Esophagus squamous epithelium (tissue), 5 donors: ENCODE data around the gene PRKN. TPM values are rescaled to one million over a fixed set of nuclear protein-coding genes. Genes with fewer than 3 reads are reported as not detected.

Experiments used
- DNase-seq: peaks from one replicate; lab custom pipeline; 2025; lab: John Stamatoyannopoulos, UW
- H3K27ac ChIP-seq, 4 donors: fragments of 200-600 bp; sonication (generic); one replicate each; pipeline ENCODE4 v1.5.1; 2016 to 2019; ENCODE audit warnings: mild to moderate bottlenecking in 1 of 4
- H3K27me3 ChIP-seq, 4 donors: fragments of 200-600 bp; sonication (generic); 1 replicate in 3 of 4; 2 replicates in 1 of 4; pipeline versions ENCODE4 v1.5.1 to v1.6.0; 2017 to 2021; ENCODE audit warnings: antibody characterized with exemption in 1 of 4
- H3K36me3 ChIP-seq, 3 donors: fragments of 200-600 bp; sonication (generic); one replicate each; pipeline ENCODE4 v1.5.1; 2016 to 2019
- H3K4me1 ChIP-seq, 3 donors: fragments of 200-600 bp; sonication (generic); one replicate each; pipeline ENCODE4 v1.5.1; 2017 to 2019
- H3K4me3 ChIP-seq, 4 donors: fragments of 200-600 bp; sonication (generic); 1 replicate in 3 of 4; 2 replicates in 1 of 4; pipeline ENCODE4 v1.5.1; 2016 to 2019; ENCODE audit warnings: mild to moderate bottlenecking in 2 of 4, moderate library complexity in 1 of 4
- H3K9me3 ChIP-seq, 3 donors: fragments of 200-600 bp; sonication (generic); one replicate each; pipeline ENCODE4 v1.5.1; 2016 to 2019
- POLR2A ChIP-seq, 4 donors: fragments of 450-650 bp; IDR thresholded peaks; one replicate each; pipeline ENCODE4 v1.6.1; 2017; ENCODE audit warnings: antibody characterized with exemption in 4 of 4, mild to moderate bottlenecking in 4 of 4, moderate library complexity in 3 of 4
- WGBS, 2 donors: methylation state at CpG; one replicate each; pipeline ENCODE4 v1.1.5; 2018; 5-methylcytosine and 5-hydroxymethylcytosine counted together
- intact Hi-C: fragments of 100-400 bp; cut with DNase I; formaldehyde crosslinking; loops from one replicate; pipeline ENCODE4 v1.15.0; 2022
- total RNA-seq, 4 donors: library from RNA; depleted of rRNA; stranded (reverse); fragments of >200 nt; gene quantifications; one replicate each; pipeline ENCODE4 v1.1.0, GENCODE V29; 2016
- TF ChIP-seq, protein P1 (sequence below), 6 experiments: fragments of 450-650 bp in 4 of 6; fragments of 200-600 bp in 2 of 6; sonication (generic) in 2 of 6; IDR thresholded peaks; one replicate each; pipeline ENCODE4 v1.5.1; 2016 to 2019; ENCODE audit warnings: antibody characterized with exemption in 6 of 6, mild to moderate bottlenecking in 4 of 6, moderate library complexity in 4 of 6
- donor health status: DM: yes; HTN: yes; CAD: no.

Gene PRKN
- total RNA-seq, 4 donors from 2014 or later, result 0.70 to 5.5 (median 2.2) TPM

- Histone ChIP-seq H3K27ac (no peak overlapping the region), H3K4me1 (no peaks in the 10 kb centered on the region), H3K9me3 (no peaks in the 10 kb centered on the region), H3K36me3 (no peaks in the 10 kb centered on the region), H3K27me3 (no peaks in the 10 kb centered on the region), H3K4me3 (no peak overlapping the region)
- intact Hi-C loops, result no loop called here
- WGBS, 2 donors, result 81 to 85% methylated on average over 7 of the region's 7 CpGs
- TF ChIP-seq, protein P1, sequence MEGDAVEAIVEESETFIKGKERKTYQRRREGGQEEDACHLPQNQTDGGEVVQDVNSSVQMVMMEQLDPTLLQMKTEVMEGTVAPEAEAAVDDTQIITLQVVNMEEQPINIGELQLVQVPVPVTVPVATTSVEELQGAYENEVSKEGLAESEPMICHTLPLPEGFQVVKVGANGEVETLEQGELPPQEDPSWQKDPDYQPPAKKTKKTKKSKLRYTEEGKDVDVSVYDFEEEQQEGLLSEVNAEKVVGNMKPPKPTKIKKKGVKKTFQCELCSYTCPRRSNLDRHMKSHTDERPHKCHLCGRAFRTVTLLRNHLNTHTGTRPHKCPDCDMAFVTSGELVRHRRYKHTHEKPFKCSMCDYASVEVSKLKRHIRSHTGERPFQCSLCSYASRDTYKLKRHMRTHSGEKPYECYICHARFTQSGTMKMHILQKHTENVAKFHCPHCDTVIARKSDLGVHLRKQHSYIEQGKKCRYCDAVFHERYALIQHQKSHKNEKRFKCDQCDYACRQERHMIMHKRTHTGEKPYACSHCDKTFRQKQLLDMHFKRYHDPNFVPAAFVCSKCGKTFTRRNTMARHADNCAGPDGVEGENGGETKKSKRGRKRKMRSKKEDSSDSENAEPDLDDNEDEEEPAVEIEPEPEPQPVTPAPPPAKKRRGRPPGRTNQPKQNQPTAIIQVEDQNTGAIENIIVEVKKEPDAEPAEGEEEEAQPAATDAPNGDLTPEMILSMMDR (IDR thresholded peaks at IDR 0.05), result no peak
- TF ChIP-seq POLR2A (IDR thresholded peaks at IDR 0.05), result no peak
- no peak for DNase-seq
These were observed 200.6 kb downstream of the PRKN start for GRCh38 chr6:162526960-162527359.

DNA sequence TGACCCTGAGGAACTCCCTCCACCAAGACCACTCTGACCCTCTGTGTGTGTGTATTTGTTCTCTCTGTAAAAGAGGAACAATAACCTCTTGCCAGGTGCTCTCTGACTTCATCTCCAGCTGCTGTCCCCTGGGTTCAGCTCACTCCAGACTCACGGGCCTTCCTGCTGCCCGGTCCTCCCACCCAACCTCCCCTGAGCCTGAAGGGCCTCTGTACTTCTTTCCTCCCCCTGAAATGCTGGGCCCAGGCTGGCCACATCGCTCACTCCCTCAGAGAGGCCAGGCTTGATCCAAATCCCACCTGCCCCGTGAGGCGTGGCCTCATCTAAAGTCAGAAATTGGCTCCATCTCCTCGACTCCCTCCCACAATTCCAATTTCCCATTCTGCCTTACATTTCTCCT lies 202.4 kb downstream of the PRKN start:
- WGBS, 2 donors, result 84 to 92% methylated on average over 6 of the region's 6 CpGs
- TF ChIP-seq POLR2A (IDR thresholded peaks at IDR 0.05), result no peak
- TF ChIP-seq, protein P1 (IDR thresholded peaks at IDR 0.05), result no peak

GRCh38 chr6:162512744-162513143 lies 214.8 kb downstream of the PRKN start:
- intact Hi-C loops, result no loop called here
- WGBS, 2 donors, result 49 to 73% methylated on average over 4 of the region's 4 CpGs
- Histone ChIP-seq H3K27ac (no peak overlapping the region), H3K4me1 (no peaks in the 10 kb centered on the region), H3K4me3 (no peak overlapping the region), H3K27me3 (no peaks in the 10 kb centered on the region), H3K36me3 (no peaks in the 10 kb centered on the region), H3K9me3 (no peaks in the 10 kb centered on the region)
- TF ChIP-seq, protein P1 (IDR thresholded peaks at IDR 0.05), result no peak
- no peak for TF ChIP-seq POLR2A (IDR thresholded peaks at IDR 0.05)
- DNase-seq, result no peak

More for the DNA sequence above, 202.4 kb downstream of the PRKN start:
- H3K4me1 ChIP-seq, result no peaks in the 10 kb centered on the region
- H3K4me3 ChIP-seq, result no peak overlapping the region
- no peaks in the 10 kb centered on the region for H3K27me3 ChIP-seq
- H3K27ac ChIP-seq, result no peak overlapping the region
- intact Hi-C loops, result no loop called here
- DNase-seq, result no peak
- no peaks in the 10 kb centered on the region for H3K36me3 ChIP-seq
- H3K9me3 ChIP-seq, result no peaks in the 10 kb centered on the region

DNA sequence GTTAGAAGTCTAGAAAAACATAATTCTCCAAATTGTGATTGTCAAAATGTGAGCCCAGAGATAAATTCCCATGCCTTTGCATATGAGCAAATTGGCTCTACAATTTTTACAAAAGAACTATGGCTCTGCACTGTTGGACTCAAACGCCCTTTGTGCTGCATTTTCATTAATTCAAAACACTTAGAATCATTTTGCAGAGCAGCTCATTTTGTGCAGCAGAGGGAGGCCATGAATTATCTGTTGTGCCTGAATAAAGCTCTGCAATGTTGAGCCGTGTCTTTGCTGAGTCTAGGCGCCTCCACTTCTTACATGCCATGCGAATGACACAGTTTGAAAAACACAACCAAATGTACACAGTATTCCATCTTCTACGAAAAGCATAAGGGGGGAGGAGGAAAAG lies 230.2 kb downstream of the PRKN start:
- no peaks in the 10 kb centered on the region for H3K9me3 ChIP-seq
- 74 to 77% methylated on average over 5 of the region's 5 CpGs for WGBS, 2 donors
- no peak overlapping the region for H3K4me3 ChIP-seq
- TF ChIP-seq, protein P1 (IDR thresholded peaks at IDR 0.05), result no peak
- no peak for TF ChIP-seq POLR2A (IDR thresholded peaks at IDR 0.05)
- no peaks in the 10 kb centered on the region for H3K36me3 ChIP-seq
- no peaks in the 10 kb centered on the region for H3K4me1 ChIP-seq
- intact Hi-C loops, result no loop called here
- H3K27ac ChIP-seq, result no peak overlapping the region
- H3K27me3 ChIP-seq, result no peaks in the 10 kb centered on the region
- no peak for DNase-seq

DNA sequence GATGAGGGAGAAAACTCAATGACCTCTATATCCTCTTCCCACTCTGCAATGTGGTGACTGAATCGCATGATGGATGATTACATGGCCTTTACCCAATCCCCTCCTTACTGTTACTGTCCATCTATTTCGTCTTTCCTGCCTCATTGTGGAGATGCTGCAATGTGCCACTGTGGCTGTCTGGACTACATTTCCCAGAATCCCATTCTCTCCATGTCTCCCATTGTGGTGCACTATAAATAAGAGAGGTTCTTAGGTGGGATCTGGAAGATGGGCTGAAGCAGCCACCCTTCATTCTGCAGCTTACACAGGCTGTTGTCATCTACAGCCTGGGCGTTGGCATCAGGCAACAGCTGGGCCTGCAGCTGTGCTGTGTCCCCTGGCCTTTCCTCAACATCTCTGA lies 233.6 kb downstream of the PRKN start:
- TF ChIP-seq, protein P1 (IDR thresholded peaks at IDR 0.05), result no peak
- TF ChIP-seq POLR2A (IDR thresholded peaks at IDR 0.05), result no peak
- Histone ChIP-seq H3K4me1 (no peaks in the 10 kb centered on the region), H3K27me3 (no peaks in the 10 kb centered on the region), H3K4me3 (no peak overlapping the region), H3K36me3 (no peaks in the 10 kb centered on the region), H3K9me3 (no peaks in the 10 kb centered on the region), H3K27ac (no peak overlapping the region)
- 92 to 97% methylated on average over 2 to 3 of the region's 3 CpGs for WGBS, 2 donors
- no peak for DNase-seq
- intact Hi-C loops, result no loop called here
